ENCODE measurements around the gene TRIM29.

The TRIM29 gene

DNA sequence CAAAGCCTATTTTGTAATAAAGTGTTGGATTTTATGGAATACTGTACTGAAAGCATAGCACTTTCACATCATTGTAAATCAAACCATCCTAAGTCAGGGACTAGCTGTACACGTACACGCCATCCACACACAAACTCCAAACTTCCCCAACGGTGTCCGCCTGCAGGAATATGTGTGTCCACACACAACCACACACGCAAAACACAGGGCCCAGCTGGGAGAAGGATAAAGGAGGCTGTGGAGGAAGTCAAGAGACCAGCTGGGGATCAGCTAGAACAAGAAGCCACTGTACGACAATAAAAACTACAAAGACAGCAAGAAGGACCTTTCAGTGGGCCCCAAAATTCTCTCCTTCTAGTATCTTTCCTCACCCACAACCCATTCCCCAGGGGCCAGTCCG is 1.6 kb downstream of the TRIM29 start:
- no peak for DNase-seq

DNA sequence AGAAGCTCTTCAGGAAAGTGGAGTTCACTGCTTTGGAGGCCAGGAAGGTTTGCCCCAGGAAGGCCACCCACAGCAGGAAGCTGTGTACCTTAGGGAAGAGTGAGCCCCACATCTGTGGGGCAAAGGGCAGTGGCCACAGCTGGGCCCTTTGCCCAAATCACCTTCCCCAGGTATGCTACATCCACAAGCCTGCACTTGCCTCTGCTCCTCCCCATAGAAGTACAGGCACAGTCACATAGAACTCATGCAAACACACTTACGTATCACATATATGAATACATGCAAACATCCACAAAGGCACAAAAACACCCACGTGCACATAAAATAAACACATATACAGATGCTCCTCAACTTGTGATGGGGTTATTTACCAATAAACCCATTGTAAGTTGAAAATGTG is 2.1 kb downstream of the TRIM29 start:
- DNase-seq, result no peak

DNA sequence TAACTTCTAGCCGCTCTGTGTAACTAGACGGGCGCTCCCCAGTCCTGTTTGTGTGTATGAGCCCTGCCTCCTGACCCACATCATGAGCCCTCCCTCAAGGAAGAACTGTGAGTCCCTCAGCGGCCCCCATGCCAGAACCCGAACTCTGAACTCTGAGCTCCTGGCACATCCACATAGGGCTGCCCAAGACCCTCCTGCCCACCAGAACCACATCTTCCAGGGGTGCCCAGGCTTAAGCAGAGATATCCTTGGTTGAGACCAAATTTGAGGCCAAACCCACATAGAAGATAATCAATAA is 3.0 kb downstream of the TRIM29 start:
- no peak for DNase-seq

DNA sequence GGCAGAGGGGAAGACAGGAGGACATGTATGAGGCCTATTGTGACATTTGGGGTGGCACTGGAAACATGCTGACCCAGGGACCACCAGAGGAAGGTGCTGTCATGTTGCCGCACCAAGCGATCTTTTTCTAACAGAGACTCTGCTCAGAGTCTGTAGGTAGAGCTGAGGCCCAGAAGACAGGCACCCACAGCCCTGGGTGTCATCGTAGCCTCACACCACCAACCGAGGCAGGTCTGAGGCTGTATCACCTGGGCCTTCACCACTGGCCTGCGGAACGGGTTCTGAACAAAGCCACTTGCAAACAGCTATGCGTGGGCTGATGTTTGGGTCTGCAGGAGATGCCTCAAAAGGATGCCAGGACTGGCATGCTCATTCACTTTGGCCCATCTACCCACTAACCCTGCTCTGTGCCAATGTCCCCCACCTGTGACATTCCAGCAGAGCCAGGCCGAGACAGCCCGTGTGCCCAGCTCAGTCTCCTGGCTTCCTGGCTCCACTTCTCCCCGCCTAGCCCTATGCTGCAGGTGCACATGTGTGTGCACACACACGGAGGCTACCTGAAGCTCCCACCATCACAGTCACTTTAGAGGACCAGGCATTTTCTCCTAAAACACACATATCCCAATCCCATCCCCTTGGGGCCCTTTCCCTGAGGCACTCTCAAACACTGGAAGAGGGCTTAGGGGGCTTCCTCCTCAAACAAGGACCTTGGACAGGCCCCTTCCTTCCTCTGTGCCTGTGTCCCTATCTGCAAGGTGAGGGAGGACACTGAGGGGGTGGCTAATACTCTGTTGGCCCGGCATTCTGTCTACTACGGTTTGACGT is 3.6 kb downstream of the TRIM29 start:
- DNase-seq, result no peak

DNA sequence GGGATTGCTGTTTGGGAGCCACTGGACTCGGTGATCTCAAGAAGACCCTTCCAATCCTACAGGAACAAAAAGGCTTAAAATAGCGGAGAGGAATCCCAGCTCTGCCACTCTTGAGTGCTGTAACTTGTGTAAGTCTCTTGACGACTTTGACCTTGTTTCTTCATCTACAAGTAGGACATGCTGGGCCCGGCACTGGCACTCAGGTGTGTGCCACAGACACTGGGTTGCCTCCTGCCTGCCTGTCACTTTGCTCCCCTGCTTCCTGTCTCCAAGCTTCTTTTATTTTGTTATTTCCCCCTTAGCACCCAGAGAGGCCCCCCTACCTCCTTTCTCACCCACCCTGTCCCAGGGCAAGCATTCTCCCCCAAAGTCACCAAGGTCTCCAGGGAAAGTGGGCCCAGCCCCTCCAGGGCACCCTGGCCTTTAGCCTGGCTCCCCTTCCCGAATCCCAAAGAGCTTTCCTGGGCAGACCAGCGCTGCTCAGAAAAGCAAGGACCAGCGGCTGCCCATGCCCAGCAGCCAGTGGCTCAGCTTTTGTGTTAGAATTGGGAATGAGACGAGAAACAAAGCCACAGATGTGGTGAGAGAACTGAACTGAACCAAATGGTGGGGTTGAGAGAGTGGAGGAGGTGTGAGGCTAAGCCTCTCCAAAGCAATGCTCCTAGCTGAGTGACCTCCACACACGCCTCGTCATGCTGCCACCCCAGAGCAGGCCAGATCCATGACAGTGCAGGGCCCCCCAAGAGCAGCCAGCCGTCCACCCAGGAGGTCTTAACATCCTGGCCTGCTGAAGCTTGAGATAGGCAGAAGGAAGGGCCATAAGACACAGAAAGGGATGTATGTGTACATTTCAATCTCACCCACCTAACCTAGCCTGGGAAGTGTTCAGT is 4.5 kb downstream of the TRIM29 start:
- no peak for DNase-seq

DNA sequence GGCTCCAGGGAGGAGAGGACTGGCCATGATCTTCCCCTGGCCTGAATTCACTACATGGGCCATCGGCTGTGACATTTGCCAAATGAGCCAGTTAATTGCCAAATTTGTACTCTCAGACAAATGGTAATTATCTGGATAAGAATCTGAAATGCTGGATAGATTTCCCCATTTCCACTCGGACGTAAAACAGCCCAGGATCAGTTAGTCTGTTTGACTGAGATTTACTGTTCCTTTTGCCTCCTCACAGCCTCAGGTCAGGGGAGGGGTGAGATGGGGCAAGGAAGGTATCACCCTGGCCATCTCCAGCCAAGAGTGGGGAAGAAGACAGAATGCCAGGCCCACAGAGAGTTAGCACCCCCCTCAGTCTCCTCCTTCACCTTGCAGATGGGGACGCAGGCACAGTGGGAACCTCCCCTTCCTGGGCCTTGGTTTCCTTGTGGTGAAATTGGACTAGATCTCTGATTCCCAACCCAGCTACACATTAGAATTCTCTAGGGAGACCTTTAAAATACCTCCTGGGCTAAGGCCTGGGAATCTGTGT is 5.2 kb downstream of the TRIM29 start:
- DNase-seq, result no peak

DNA sequence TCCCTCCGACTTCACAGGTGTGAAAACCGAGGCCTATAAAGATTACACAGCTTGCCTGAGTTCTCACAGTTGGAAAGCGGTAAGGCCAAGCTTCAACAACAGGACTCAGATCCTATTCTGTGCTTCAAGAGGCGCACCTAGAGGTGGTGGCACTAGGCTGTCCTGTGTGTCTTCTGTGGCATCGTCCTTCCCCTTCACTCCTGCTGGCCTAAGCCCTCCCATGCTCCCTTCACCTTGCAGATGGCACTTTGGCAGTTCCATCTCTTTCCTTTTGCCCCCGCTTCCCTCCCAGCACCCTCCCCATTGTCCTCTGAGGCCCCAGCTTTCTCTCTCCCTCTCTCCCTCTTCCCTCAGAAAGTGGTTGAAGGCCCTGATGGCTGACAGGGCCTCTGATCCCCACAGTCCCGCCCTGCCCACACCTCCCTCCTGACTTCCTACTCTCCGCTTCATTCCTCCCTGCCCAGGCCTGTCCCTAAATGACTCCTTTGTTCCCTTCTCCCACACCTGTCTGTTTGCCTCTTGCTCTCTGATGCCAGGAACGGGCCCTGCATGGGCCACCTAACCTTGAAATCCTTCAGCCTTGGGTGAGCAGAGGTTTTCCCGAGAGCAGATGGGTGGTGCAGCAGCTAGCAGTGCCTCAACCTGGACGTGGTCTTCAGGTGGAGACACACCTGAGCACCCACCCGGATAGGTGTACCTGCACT is 5.8 kb downstream of the TRIM29 start:
- no peak for DNase-seq

DNA sequence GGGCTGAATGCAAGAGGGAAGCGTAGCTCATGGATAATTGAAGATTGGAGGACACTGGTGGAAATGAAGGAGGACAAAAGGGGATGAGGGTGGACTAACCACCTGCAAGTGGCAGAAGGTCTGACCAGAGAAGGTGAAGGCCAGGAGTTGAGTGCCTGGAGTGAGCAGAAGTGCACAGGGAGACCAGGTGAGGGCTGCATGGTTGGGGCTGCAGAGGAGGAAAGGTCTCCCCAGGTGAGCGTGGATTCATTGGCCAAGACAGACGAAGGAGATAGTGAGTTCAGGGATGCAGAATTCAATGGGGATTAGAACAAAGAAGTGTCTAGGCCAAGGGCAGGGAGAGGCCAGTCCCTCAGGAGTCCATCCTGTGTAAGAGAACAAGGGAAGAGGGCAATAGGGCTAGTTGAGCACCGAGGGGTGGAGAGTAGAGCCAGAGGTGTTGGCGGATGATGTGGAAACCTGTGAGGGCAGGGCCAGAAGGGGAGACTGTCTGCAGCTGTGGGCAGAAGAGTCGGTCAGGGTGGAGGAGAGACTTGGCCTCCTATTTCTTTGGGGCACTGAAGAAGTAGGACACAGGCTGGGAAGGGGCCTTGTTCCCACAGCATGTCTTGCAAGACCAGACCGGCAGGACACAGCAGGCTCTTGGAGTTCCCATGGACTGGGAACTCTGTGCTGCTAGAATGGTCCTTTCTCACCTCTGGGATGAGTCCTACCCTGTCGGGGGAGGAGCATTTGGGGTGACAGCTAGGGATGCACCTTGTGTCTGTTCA is 6.7 kb downstream of the TRIM29 start:
- DNase-seq, result no peak

DNA sequence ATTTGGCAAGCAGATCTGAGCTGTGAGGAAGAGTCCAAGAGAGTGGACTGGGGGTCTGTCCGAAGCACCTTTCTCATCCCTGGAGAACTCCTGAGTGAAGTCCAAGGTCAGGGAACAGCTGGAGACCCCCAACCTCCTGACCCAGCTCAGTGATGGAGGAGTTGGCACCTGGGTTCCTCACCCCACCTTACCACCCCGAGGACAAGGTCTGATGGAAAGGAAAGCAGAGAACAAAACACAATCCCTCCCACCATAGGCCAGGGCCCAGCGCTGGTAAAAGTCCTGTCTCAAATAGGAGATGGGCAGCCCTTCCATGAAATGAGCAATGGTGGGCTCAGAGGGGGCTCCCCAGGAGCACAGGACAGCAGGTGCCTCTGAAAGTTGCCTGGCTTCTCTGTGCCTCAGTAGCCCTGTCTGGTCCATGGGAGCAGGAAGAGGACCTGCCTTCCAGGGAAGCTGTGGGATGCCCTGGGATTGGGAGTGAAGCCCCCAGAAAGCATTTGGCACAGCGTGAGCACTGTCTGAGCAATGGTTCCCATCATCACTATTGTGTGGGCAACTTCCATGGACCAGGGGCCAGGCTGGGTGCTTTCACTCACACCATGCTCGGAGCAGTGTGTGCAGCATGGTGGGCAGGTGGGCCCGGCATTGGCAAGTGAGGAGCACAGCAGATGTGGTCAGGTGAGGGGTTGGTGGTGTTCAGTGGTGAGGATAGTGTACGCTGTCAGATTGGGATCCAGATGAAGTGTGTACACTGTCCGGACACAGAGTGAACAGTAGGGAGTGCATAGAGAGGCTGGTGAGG is 7.5 kb downstream of the TRIM29 start:
- DNase-seq, result no peak

DNA sequence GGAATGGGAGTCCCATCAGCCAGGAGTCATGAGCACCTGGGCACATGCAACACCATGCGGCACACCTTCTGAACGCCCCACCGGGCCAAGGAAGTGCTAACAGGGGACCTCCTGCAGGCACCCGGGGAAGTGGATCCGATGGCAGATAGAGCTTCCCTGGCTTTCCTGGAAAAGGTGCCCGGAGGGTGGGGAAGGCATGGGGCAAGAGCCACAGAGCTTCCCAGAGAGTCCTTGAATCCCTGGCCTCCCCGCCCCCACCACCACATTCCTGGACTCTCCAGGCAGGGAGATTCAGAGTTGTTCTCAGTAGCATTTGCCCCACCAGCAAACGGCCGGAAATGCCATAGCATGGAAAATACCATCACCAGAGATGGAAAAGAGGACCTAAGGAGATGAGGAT is 8.3 kb downstream of the TRIM29 start:
- DNase-seq, result no peak

DNA sequence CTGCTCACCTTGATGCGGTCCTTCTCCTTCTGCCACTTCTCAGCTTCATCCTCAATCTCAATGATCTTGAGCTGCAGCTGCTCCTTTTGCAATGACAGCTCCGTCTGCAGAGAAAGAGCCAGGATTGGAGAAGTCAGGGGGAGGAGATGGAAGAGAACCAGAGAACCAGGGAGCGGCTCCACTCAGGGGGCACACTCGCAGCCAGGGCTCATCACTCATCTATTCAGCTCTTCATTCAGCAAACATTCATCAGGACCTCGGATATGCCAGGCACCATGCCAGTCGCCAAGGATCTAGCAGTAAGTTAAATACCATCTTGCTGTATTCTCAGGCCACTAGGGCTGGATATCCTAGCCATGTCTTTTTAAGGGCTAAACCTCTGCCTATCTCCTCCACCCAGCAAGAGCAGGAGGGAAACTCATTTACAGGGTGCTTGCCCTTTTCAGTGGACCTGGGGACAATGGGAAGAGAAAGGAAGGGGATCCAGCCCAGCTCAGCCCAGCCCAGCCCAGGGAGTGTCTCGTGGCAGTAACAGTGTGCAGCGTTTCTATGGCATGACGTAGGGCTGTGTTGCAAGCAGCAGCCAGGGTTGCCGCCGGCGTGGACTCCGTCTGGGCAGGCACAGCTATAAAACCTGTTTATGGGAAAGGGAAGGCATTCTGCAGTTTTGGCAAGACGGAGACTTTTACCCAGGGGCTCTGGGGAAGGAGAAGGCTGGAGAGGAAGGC is 9.4 kb downstream of the TRIM29 start:
- no peak for DNase-seq

DNA sequence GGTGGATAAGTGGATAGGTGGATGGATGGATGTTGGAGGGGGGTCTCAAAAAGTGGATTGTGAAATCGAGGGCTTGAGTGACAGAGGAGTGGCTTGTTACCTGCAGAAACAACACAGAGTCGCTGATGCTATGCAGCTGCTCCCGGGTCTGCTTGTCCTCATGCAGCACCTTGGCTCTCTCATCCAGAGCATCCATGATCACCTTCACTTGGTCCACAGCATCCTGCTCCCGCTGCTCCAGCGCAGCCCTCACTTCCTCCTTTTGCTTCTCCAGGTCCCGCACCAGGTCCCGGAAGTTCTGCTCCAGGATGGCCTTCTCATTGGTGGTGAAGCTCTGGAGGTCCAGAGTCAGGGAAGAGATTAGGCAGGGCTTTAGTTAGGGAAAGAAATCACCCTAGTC is 10.7 kb downstream of the TRIM29 start:
- no peak for DNase-seq

DNA sequence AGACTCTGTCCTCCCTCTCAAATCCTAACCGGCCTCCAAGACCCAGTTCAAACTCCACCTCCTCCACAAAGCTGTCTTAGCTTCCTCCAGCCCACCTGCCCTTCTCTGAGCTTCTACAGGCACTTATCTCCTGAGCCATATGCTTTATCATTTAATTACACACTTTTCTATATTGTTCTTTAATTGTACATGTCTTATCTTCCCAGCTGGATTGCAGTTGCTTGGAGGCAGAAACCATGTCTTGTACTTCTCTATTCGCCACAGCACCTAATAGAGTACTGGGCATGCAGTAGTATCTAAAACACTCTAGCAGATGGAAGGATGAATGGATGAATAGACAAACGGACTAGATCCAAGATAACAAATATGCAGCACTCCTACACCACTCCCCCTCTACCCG is 11.3 kb downstream of the TRIM29 start:
- no peak for DNase-seq

DNA sequence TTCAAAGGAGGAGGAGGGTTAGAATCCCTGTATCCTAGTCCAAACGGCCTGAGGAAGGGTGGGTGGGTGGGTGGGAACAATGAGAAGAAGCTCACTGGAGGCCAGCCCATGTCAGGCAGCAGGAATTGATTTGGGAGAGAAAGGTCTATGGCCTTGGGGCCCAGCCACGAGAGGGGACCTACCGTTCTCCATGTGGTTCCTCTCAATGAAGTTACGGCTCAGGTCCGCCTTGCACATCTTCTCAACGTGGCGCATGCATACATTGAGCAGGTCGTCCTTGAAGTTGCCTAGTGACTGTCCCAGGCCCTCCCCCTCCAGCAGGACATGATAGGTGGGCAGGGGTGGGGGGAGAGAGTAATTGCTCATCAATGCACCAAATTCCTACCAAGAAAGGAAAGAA is 12.4 kb downstream of the TRIM29 start:
- no peak for DNase-seq

DNA sequence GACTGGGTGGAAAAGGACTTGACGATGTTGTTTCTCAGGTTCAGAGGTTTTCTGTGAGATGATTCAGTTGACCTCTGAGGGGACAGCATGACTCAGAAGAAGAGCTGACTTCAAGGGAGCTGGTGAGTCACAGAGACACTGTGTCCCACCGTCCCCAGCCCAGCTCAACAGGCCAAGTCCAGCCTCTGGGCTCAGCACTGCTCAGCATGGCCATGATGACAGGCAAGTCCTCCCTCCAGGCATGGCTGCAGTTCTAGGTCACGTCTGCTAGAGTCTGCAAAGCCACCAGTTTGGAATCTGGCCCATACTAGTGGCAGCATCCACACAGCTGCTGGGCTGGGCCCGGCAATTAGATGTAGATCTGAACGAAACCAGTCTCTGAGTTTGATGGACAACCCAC is 12.9 kb downstream of the TRIM29 start:
- no peak for DNase-seq

DNA sequence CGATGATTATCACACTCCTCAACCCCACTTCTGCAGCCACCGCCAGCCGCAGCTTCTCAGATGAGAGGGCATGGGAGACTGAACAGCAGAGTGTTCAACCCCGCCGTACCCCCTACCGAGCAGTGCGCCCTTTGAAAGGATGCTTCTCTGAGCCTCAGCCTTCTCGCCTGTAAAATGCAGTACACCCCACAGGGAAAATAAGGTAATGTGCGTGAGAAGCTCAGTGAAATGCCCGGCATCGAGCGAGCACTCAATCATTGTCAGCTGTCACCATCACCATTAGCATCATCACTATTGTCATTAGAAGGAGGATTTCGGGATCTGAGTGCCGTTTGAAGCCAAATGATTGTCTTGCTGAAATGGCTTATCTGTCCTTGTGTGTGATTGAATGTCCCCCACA is 13.6 kb downstream of the TRIM29 start:
- DNase-seq, result no peak

DNA sequence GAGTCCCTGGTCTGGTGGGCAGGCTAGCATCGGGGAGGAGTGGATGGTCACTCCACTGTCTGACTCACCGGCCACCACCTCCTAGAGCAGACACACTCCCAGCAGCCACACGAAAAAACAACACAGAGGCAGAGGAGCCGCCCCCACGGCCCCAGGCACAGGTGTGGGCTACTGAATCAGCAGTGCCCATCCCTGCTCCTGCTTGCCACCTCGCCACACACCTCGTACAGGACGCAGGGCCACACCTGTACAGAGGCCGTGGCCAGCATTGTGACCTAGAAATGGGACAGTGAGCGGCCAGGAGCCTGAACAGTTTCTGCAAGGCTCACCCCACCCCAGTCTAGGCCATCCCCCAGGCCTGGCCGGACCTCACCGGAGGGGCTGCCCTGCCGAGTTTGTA is 14.0 kb downstream of the TRIM29 start:
- DNase-seq, result no peak

DNA sequence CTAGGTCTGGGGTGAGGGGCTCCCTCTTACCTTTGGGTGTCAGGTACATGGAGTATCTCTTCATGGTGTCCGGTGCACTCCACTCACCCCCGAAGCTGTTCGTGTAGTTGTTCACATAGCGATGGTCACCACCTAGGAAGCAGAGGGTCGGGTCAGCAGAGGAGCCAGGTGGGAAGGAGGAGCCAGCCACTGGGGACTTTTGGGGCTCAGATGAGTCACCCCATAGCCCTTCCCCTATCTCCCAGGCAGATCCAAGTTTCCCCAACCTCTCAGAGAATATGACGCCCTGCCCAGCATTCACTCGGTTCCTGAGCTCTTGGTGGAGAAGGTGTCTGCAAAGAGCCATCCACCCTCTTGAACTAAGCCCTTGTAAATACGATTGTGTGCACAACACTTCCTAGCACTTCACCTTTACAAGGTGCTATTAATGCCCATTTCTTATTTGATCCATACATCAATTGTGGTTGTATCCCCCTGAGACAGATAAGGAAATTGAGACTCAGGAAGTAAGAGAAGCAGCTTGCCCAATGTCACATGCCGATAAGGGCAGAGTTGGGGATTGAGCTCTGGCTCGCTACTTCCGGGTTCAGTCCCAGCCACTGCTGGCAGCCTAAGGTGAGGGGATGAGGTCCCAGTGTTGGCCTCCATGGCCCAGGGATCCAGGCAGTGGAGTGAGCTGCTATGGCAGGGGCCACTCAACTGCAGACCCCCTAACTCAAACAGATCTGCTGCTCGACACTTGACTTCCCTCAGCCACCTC is 14.8 kb downstream of the TRIM29 start:
- DNase-seq, result no peak

DNA sequence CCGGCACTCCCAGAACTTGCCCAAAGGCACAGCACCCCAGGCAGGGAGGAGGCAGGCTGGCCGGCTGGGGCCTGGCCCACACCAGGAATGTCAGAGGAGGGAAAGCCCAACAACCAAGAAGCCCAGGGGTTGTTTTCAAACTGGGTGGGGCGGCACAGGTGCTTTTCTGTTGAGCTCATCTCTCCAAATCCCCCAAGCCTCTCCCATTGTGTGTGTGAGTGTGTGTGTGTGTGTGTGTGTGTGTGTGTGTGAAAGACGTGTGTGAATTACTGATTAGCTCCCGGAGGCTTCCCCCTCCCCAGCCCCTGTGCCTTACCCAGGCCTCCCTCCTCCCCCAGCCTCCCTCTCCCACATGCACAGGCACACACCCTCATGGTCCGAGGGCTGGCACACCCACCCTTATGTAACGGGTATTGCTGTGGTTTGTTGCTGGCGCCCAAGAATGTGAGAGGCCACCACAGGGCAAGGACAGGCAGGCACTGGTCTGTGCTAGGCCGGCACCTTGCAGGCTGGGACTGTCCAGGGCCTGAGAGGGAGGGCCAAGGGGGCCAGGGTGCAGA is 15.9 kb downstream of the TRIM29 start:
- DNase-seq, result no peak

DNA sequence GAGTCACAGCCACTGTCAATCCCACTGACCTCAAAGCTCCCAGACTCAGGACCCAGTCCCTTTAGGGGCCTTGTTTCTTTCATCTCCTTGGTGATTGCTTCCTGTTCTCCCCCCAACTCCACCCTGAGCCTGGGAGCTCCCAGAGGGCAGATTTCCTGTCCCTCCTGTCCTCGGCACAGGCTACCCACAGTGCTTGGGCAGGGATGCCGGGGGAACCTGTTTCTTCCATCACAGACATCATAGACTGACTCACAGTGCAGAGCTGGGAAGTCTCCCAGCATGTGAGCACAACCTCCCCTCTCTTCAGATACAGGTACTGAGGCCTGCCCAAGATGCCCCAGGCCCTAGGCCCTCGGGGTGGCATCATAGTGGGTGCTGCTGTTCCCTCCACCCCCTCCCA is 16.6 kb downstream of the TRIM29 start:
- DNase-seq, result no peak

Measured in NCI-H146 (cell line).